Measurements from ENCODE around the gene XPNPEP2.

DNA sequence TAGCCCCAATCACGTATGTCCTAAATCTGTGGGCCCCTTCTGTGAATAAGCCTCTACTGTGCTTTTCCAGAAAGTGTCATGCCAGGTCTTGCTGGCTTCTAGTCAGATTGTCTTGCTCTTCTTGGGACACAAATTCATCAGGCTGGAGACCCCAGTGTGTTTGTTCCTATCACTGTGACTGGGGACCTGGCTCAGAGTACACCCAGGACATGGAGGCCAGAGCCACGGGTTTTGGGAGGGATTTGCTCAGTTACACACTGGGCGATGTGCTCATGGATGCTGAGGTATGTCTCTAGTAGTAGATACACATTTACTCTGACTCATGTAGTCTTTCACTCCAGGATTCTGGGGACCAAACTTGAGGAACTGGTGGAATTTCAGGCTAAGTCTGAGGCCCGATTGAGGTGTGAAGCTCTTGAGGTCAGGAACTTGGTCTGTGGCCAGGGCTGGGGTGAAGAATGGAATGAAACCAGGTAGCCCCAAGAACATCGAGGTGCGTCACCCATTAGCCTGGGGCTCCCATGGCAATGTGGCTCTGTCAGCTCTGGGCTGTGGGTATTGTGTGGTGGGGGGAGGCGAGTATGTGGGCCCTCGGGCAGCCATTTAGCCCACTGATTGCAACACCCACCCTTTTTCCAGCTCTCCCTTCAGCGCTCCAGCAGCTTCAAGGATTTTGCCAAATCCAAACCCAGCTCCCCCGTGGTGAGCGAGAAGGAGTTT, 48.7 kb downstream of the XPNPEP2 start:
- TF ChIP-seq CTCF (conservative IDR thresholded peaks at IDR 0.05 in 1 of 2, IDR thresholded peaks at IDR 0.05 in 1 of 2; ENCODE audit: extremely low read depth in 1 of 2, insufficient read depth in 1 of 2, low read depth in 1 of 2, low read length in 2 of 2) (no peak), EZH2 (IDR thresholded peaks at IDR 0.05; ENCODE audit: borderline replicate concordance, low read length) (no peak)

Data from mammary epithelial cell (primary cell).